ENCODE results near the gene KLHL40. TPM values are rescaled to one million over a fixed set of nuclear protein-coding genes. Genes with fewer than 3 reads are reported as not detected.

KLHL40 gene
- total RNA-seq, 2 experiments from 2014 or later = not detected

- Histone ChIP-seq H3K9me3 (ENCODE audit: low read length) (no peaks in the 10 kb centered on the region), H3K27ac (ENCODE audit: low read depth, low read length, poor library complexity, severe bottlenecking) (no peak overlapping the region), H3K36me3 (ENCODE audit: insufficient read depth, low read length) (no peaks in the 10 kb centered on the region), H3K4me3 (ENCODE audit: low read depth, low read length, poor library complexity, severe bottlenecking) (no peak overlapping the region), H3K79me2 (ENCODE audit: insufficient read depth, low read depth, low read length) (no peaks in the 10 kb centered on the region), H3K4me1 (ENCODE audit: insufficient read depth, low read length, poor library complexity, severe bottlenecking) (no peaks in the 10 kb centered on the region), H3K9me2 (ENCODE audit: insufficient read depth, low read length) (no peaks in the 10 kb centered on the region), H2AFZ (ENCODE audit: low read length) (no peak overlapping the region), H3K4me2 (ENCODE audit: low read length) (no peak overlapping the region), H4K20me1 (ENCODE audit: insufficient read depth, low read length) (no peaks in the 10 kb centered on the region)
- CTCF ChIA-PET (ENCODE audit: unreplicated experiment) = no interaction called here
- POLR2A ChIA-PET = interaction anchor here (0.6 kb wide), 1 partner anchor 83 kb away, joined by 3 read pairs; no protein-coding TSS in a partner anchor
- DNase-seq (ENCODE audit: low spot score) = no peak
- intact Hi-C loops (cut with micrococcal nuclease; ENCODE audit: unreplicated experiment) = loop anchor here (10.0 kb wide), 1 partner anchor 87 kb away; the partner anchor contains the start of gene ZBTB47
- BruUV-seq (replicated peaks) = no TSS peak
- no peak for TF ChIP-seq EZH2phosphoT487 (IDR thresholded peaks at IDR 0.05; ENCODE audit: borderline replicate concordance, low read depth, low read length)
- no peak for TF ChIP-seq CTCF (conservative IDR thresholded peaks at IDR 0.05; ENCODE audit: low read length)
Measured at GRCh38 chr3:42741796-42742195, 56.5 kb downstream of the KLHL40 start.

Other genes starting within 250 kb of the KLHL40 start
- gene VIPR1, start 182.9 kb upstream of the KLHL40 start, total RNA-seq (2014; rRNA removed; shearing (Covaris generic)) = 0.21 TPM in 1 of 2 replicates, not detected in the other
- gene VIPR1, start 182.9 kb upstream of the KLHL40 start, total RNA-seq (2022) = not detected in 2 replicates
- gene SEC22C, start 103.6 kb upstream of the KLHL40 start, total RNA-seq (2014; rRNA removed; shearing (Covaris generic)) = 30.0 and 33.0 TPM in 2 replicates
- gene SEC22C, start 103.6 kb upstream of the KLHL40 start, total RNA-seq (2022) = 36.2 and 39.5 TPM in 2 replicates
- gene SS18L2, start 94.7 kb upstream of the KLHL40 start, total RNA-seq (2014; rRNA removed; shearing (Covaris generic)) = 44.1 and 48.9 TPM in 2 replicates
- 58.1 and 66.5 TPM in 2 replicates for gene SS18L2, start 94.7 kb upstream of the KLHL40 start, total RNA-seq (2022)
- gene NKTR, start 84.9 kb upstream of the KLHL40 start, total RNA-seq (2014; rRNA removed; shearing (Covaris generic)) = 85.1 and 90.2 TPM in 2 replicates
- 154 and 167 TPM in 2 replicates for gene NKTR, start 84.9 kb upstream of the KLHL40 start, total RNA-seq (2022)
- gene ZBTB47, start 31.8 kb upstream of the KLHL40 start, total RNA-seq (2014; rRNA removed; shearing (Covaris generic)) = 0.05 and 0.09 TPM in 2 replicates
- not detected in 2 replicates for gene ZBTB47, start 31.8 kb upstream of the KLHL40 start, total RNA-seq (2022)
- gene HHATL, start 17.3 kb downstream of the KLHL40 start, total RNA-seq (2014; rRNA removed; shearing (Covaris generic)) = not detected in 2 replicates
- not detected in 2 replicates for gene HHATL, start 17.3 kb downstream of the KLHL40 start, total RNA-seq (2022)
- 0.21 and 1.4 TPM in 2 replicates for gene CCDC13, start 87.7 kb downstream of the KLHL40 start, total RNA-seq (2014; rRNA removed; shearing (Covaris generic))
- not detected in 2 replicates for gene CCDC13, start 87.7 kb downstream of the KLHL40 start, total RNA-seq (2022)
- gene HIGD1A, start 119.0 kb downstream of the KLHL40 start, total RNA-seq (2014; rRNA removed; shearing (Covaris generic)) = 57.9 and 60.4 TPM in 2 replicates
- gene HIGD1A, start 119.0 kb downstream of the KLHL40 start, total RNA-seq (2022) = 75.8 and 76.1 TPM in 2 replicates
- not detected in 2 replicates for gene ACKR2, start 123.9 kb downstream of the KLHL40 start, total RNA-seq (2014; rRNA removed; shearing (Covaris generic))
- 2.0 and 2.9 TPM in 2 replicates for gene ACKR2, start 123.9 kb downstream of the KLHL40 start, total RNA-seq (2022)
- not detected in 2 replicates for gene CYP8B1, start 190.3 kb downstream of the KLHL40 start, total RNA-seq (2014; rRNA removed; shearing (Covaris generic))
- gene CYP8B1, start 190.3 kb downstream of the KLHL40 start, total RNA-seq (2022) = not detected in 2 replicates
- not detected in 2 replicates for gene ZNF662, start 220.6 kb downstream of the KLHL40 start, total RNA-seq (2014; rRNA removed; shearing (Covaris generic))
- gene ZNF662, start 220.6 kb downstream of the KLHL40 start, total RNA-seq (2022) = not detected in 2 replicates

All from OCI-LY7 (cell line).